ENCODE data around the gene SPP1. TPM values are rescaled to one million over a fixed set of nuclear protein-coding genes. Genes with fewer than 3 reads are reported as not detected.
"Not testable (repeated sequence)": the region's sequence is repeated elsewhere in the genome, so short reads cannot be mapped to it uniquely, and the experiment has no call there.

Gene SPP1
- total and polyA plus RNA-seq, 5 donors from 2014 or later, result 0.56 TPM; not detected in 4

- H3K4me1 ChIP-seq (ENCODE audit: control insufficient read depth, insufficient read depth, low read length, poor library complexity, severe bottlenecking); H3K36me3 Mint-ChIP-seq; H3K36me3 ChIP-seq (ENCODE audit: control insufficient read depth, insufficient read depth, low read length); ATAC-seq (ENCODE audit: low read depth in 2 of 2); H3K4me1 Mint-ChIP-seq; H3K9me3 Mint-ChIP-seq; H3K4me3 Mint-ChIP-seq; DNase-seq; H3K4me3 ChIP-seq (ENCODE audit: low read depth, low read length); H3K9me3 ChIP-seq (ENCODE audit: control insufficient read depth in 2 of 2, low read length in 2 of 2); H3K27ac ChIP-seq (ENCODE audit: insufficient read depth, low read length, poor library complexity, severe bottlenecking): not testable (repeated sequence)
- peak overlapping the region in 1 of 3 donors; percentile 11 for H3K27ac Mint-ChIP-seq
- H3K27me3 ChIP-seq (ENCODE audit: control insufficient read depth, insufficient read depth, low read length), result peaks cover 16% of the 10 kb centered on the region
- peaks cover 16% of the 10 kb centered on the region for H3K27me3 Mint-ChIP-seq
These were observed 23.7 kb downstream of the SPP1 start for GRCh38 chr4:87999191-87999691.

GRCh38 chr4:88001871-88002270 is 26.4 kb downstream of the SPP1 start:
- no peak overlapping the region for H3K27ac Mint-ChIP-seq
- H3K27me3 Mint-ChIP-seq, result peaks cover 11% of the 10 kb centered on the region

GRCh38 chr4:88002786-88003185 is 27.3 kb downstream of the SPP1 start:
- Histone ChIP-seq H3K27me3 (ENCODE audit: control insufficient read depth, insufficient read depth, low read length) (peaks cover 5% of the 10 kb centered on the region), H3K4me1 (ENCODE audit: control insufficient read depth, insufficient read depth, low read length, poor library complexity, severe bottlenecking) (peaks cover 5% of the 10 kb centered on the region), H3K27ac (ENCODE audit: insufficient read depth, low read length, poor library complexity, severe bottlenecking) (no peak overlapping the region), H3K4me3 (ENCODE audit: low read depth, low read length) (no peak overlapping the region), H3K36me3 (ENCODE audit: control insufficient read depth, insufficient read depth, low read length) (no peaks in the 10 kb centered on the region), H3K9me3 (ENCODE audit: control insufficient read depth in 2 of 2, low read length in 2 of 2) (no peaks in the 10 kb centered on the region)
- Mint-ChIP-seq H3K4me1 (peaks cover 0 to 10% (median 6%) of the 10 kb centered on the region in 4 donors), H3K27me3 (peaks cover 11% of the 10 kb centered on the region), H3K27ac (no peak overlapping the region), H3K36me3 (no peaks in the 10 kb centered on the region), H3K9me3 (peaks cover 0 to 1% (median 0%) of the 10 kb centered on the region in 7 donors), H3K4me3 (no peak overlapping the region)
- ATAC-seq (ENCODE audit: low read depth in 2 of 2) (no peak), DNase-seq (no peak)

More at GRCh38 chr4:88001871-88002270, 26.4 kb downstream of the SPP1 start:
- Histone ChIP-seq H3K36me3 (ENCODE audit: control insufficient read depth, insufficient read depth, low read length) (no peaks in the 10 kb centered on the region), H3K27ac (ENCODE audit: insufficient read depth, low read length, poor library complexity, severe bottlenecking) (no peak overlapping the region), H3K27me3 (ENCODE audit: control insufficient read depth, insufficient read depth, low read length) (peaks cover 7% of the 10 kb centered on the region), H3K4me3 (ENCODE audit: low read depth, low read length) (no peak overlapping the region), H3K4me1 (ENCODE audit: control insufficient read depth, insufficient read depth, low read length, poor library complexity, severe bottlenecking) (peaks cover 1% of the 10 kb centered on the region), H3K9me3 (ENCODE audit: control insufficient read depth in 2 of 2, low read length in 2 of 2) (no peaks in the 10 kb centered on the region)
- no peak overlapping the region for H3K4me3 Mint-ChIP-seq
- no peak for ATAC-seq (ENCODE audit: low read depth in 2 of 2)
- no peaks in the 10 kb centered on the region for H3K36me3 Mint-ChIP-seq
- no peak for DNase-seq
- peaks cover 0 to 1% (median 0%) of the 10 kb centered on the region in 7 donors for H3K9me3 Mint-ChIP-seq
- H3K4me1 Mint-ChIP-seq, result peaks cover 0 to 8% (median 4%) of the 10 kb centered on the region in 4 donors

GRCh38 chr4:88003261-88003660 is 27.7 kb downstream of the SPP1 start:
- Mint-ChIP-seq H3K27ac (no peak overlapping the region), H3K4me3 (peak overlapping the region in 1 of 4 donors; percentile 59), H3K36me3 (no peaks in the 10 kb centered on the region), H3K9me3 (peaks cover 0 to 1% (median 0%) of the 10 kb centered on the region in 7 donors), H3K4me1 (peaks cover under 1 to 10% (median 6%) of the 10 kb centered on the region in 4 donors), H3K27me3 (peaks cover 11% of the 10 kb centered on the region)
- H3K27me3 ChIP-seq (ENCODE audit: control insufficient read depth, insufficient read depth, low read length), result peaks cover 5% of the 10 kb centered on the region
- no peaks in the 10 kb centered on the region for H3K36me3 ChIP-seq (ENCODE audit: control insufficient read depth, insufficient read depth, low read length)
- H3K4me3 ChIP-seq (ENCODE audit: low read depth, low read length), result no peak overlapping the region
- H3K27ac ChIP-seq (ENCODE audit: insufficient read depth, low read length, poor library complexity, severe bottlenecking), result no peak overlapping the region
- no peaks in the 10 kb centered on the region for H3K9me3 ChIP-seq (ENCODE audit: control insufficient read depth in 2 of 2, low read length in 2 of 2)
- ATAC-seq (ENCODE audit: low read depth in 2 of 2) (no peak), DNase-seq (no peak)
- H3K4me1 ChIP-seq (ENCODE audit: control insufficient read depth, insufficient read depth, low read length, poor library complexity, severe bottlenecking), result peaks cover 6% of the 10 kb centered on the region

GRCh38 chr4:88005076-88005475 is 29.6 kb downstream of the SPP1 start:
- H3K27ac Mint-ChIP-seq, result no peak overlapping the region
- no peak for ATAC-seq (ENCODE audit: low read depth in 2 of 2)
- no peaks in the 10 kb centered on the region for H3K36me3 Mint-ChIP-seq

GRCh38 chr4:88005946-88006345 is 30.4 kb downstream of the SPP1 start:
- Mint-ChIP-seq H3K36me3 (no peaks in the 10 kb centered on the region), H3K4me3 (peak overlapping the region; percentile 84 to 96 (median 92)), H3K9me3 (peaks cover 0 to 2% (median 0%) of the 10 kb centered on the region in 7 donors), H3K27me3 (peaks cover 5% of the 10 kb centered on the region), H3K4me1 (peaks cover 14 to 29% (median 22%) of the 10 kb centered on the region in 4 donors), H3K27ac (peak overlapping the region in 2 of 3 donors; percentile 20 to 78)
- Histone ChIP-seq H3K27me3 (ENCODE audit: control insufficient read depth, insufficient read depth, low read length) (peaks cover 3% of the 10 kb centered on the region), H3K36me3 (ENCODE audit: control insufficient read depth, insufficient read depth, low read length) (no peaks in the 10 kb centered on the region), H3K9me3 (ENCODE audit: control insufficient read depth in 2 of 2, low read length in 2 of 2) (no peaks in the 10 kb centered on the region), H3K27ac (ENCODE audit: insufficient read depth, low read length, poor library complexity, severe bottlenecking) (no peak overlapping the region), H3K4me3 (ENCODE audit: low read depth, low read length) (no peak overlapping the region), H3K4me1 (ENCODE audit: control insufficient read depth, insufficient read depth, low read length, poor library complexity, severe bottlenecking) (peaks cover 25% of the 10 kb centered on the region)
- DNase-seq (no peak), ATAC-seq (ENCODE audit: low read depth in 2 of 2) (no peak)

More at GRCh38 chr4:88005076-88005475, 29.6 kb downstream of the SPP1 start:
- no peaks in the 10 kb centered on the region for H3K9me3 ChIP-seq (ENCODE audit: control insufficient read depth in 2 of 2, low read length in 2 of 2)
- H3K9me3 Mint-ChIP-seq, result peaks cover 0 to 2% (median 0%) of the 10 kb centered on the region in 7 donors
- H3K4me3 Mint-ChIP-seq, result peak overlapping the region in 3 of 4 donors; percentile 4 to 84 (median 5)
- H3K27me3 Mint-ChIP-seq, result peaks cover 11% of the 10 kb centered on the region
- H3K4me1 Mint-ChIP-seq, result peaks cover 7 to 22% (median 15%) of the 10 kb centered on the region in 4 donors
- H3K4me3 ChIP-seq (ENCODE audit: low read depth, low read length), result no peak overlapping the region
- H3K36me3 ChIP-seq (ENCODE audit: control insufficient read depth, insufficient read depth, low read length), result no peaks in the 10 kb centered on the region
- no peak for DNase-seq
- H3K4me1 ChIP-seq (ENCODE audit: control insufficient read depth, insufficient read depth, low read length, poor library complexity, severe bottlenecking), result peaks cover 20% of the 10 kb centered on the region
- H3K27me3 ChIP-seq (ENCODE audit: control insufficient read depth, insufficient read depth, low read length), result peaks cover 3% of the 10 kb centered on the region
- no peak overlapping the region for H3K27ac ChIP-seq (ENCODE audit: insufficient read depth, low read length, poor library complexity, severe bottlenecking)

- ATAC-seq (ENCODE audit: low read depth in 2 of 2) (no peak), DNase-seq (no peak)
- H3K4me3 ChIP-seq (ENCODE audit: low read depth, low read length), result peak overlapping the region; percentile 61
These were observed 31.4 kb downstream of the SPP1 start for GRCh38 chr4:88006956-88007303.

More at GRCh38 chr4:88006956-88007303, 31.4 kb downstream of the SPP1 start:
- H3K4me1 Mint-ChIP-seq, result peaks cover 15 to 39% (median 30%) of the 10 kb centered on the region in 4 donors
- peaks cover under 1% of the 10 kb centered on the region for H3K27me3 Mint-ChIP-seq
- Histone ChIP-seq H3K27ac (ENCODE audit: insufficient read depth, low read length, poor library complexity, severe bottlenecking) (no peak overlapping the region), H3K36me3 (ENCODE audit: control insufficient read depth, insufficient read depth, low read length) (no peaks in the 10 kb centered on the region), H3K9me3 (ENCODE audit: control insufficient read depth in 2 of 2, low read length in 2 of 2) (no peaks in the 10 kb centered on the region), H3K27me3 (ENCODE audit: control insufficient read depth, insufficient read depth, low read length) (peaks cover 3% of the 10 kb centered on the region), H3K4me1 (ENCODE audit: control insufficient read depth, insufficient read depth, low read length, poor library complexity, severe bottlenecking) (peaks cover 25% of the 10 kb centered on the region)
- H3K27ac Mint-ChIP-seq, result peak overlapping the region in 2 of 3 donors; percentile 20 to 78
- H3K4me3 Mint-ChIP-seq, result peak overlapping the region; percentile 84 to 96 (median 92)
- peaks cover 0 to 2% (median 0%) of the 10 kb centered on the region in 7 donors for H3K9me3 Mint-ChIP-seq
- H3K36me3 Mint-ChIP-seq, result no peaks in the 10 kb centered on the region

Data from CD4-positive, CD25-positive, alpha-beta regulatory T cell (primary cell).